Activated T-cell treated with anti-CD3 and anti-CD28 coated beads, Interleukin-2, amount 50 U/mL, for 1 hour (primary cell): Measurements from ENCODE around the gene PACRG.

ENCODE experiments used
- DNase-seq: peaks from one replicate; pipeline ENCODE4 v3.0.0-alpha.2; 2020

Gene PACRG

GRCh38 chr6:163324688-163325389, 597.1 kb downstream of the PACRG start:
- no peak for DNase-seq

- no peak for DNase-seq
Measured at GRCh38 chr6:163325390-163325784, 597.6 kb downstream of the PACRG start.

DNA sequence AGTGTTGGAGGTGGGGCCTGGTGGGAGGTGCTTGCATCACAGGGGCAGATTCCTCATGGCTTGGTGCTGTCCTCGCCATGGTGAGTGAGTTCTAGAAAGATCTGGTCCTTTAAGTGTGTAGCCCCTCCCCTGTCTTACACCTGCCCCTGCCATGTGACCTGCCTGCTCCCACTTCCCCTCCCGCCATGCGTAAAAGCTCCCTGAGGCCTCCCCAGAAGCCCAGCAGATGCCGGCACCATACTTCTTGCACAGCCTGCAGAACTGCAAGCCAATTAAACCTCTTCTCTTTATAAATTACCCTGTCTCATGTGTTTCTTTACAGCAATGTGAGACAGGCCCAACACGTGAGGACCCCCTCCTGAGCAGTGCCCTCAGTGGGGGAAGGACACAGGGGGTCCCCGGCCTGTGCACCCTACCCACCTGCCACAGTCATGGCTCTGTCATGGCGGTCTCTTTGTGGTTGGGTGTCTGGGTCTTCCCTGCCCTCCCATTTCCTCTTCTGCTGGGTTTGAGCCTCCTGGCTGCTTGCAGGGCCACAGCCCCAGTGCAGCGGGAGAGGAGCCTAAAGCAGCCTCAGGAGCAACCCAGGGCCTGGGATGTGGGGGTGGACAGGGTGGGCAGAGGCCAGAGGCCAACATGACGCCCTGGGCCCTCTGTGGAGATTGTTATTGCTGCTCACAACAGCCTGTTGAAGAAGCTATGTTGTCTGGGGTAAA, 599.5 kb downstream of the PACRG start:
- no peak for DNase-seq

DNA sequence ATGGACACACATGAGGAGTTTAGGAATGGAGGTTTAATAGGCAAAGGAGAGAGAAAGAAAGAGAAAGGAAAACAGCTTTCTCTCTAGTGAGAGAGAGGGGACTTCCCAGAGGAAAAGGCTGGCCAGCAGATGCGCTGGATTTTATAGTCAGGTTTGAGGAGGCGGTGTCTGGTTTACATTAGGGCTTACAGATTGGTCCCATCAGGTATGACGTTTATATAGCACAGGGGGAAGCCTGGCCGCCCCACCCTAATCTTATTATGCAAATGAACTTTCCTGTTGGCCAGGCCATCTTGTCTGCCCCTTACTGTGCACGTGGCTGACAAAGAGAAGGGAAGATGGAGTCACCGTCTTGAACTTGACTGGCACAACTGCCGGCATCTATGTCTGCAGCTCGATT, 600.1 kb downstream of the PACRG start:
- no peak for DNase-seq

DNA sequence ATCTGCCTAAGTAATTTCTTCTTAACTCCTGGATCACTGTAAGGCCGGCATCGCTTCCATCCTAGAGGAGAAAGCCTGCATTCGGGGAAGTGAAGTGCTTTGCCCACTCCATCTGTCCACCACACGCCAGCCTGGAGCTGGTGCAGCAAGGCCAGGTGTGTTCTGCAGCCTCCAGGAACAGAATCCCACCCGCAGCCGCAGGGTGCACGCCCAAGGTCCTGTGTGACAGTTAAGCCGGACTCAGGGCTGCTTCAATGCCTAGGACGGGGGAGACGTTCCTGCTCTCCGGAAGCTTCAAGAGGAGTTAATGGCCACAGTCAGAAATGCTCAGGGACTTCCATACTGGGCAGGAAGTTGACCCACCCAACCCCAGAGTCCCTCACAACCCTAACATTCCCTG, 600.6 kb downstream of the PACRG start:
- no peak for DNase-seq

GRCh38 chr6:163329991-163330390, 602.2 kb downstream of the PACRG start:
- DNase-seq = no peak

- no peak for DNase-seq
Measured at GRCh38 chr6:163331245-163331644, 603.5 kb downstream of the PACRG start.

- DNase-seq = no peak
Measured at GRCh38 chr6:163332575-163332974, 604.8 kb downstream of the PACRG start.

DNA sequence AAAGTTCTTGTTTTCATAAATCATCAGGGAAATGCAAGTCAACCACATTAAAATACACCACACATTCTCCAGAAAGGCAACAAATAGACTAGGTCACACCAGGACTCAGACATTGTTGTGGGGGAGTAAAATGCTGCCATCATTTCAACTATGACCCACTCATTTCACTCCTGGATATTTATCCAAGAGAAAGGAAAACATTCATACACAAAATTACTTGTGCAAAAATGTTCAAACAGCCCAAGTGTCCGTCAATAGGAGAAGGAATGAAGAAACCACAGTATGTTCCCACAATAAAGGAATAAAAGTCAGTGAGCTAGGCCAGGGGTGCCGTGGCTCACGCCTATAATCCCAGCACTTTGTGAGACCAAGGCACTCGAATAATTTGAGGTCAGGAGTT, 605.3 kb downstream of the PACRG start:
- DNase-seq = no peak

DNA sequence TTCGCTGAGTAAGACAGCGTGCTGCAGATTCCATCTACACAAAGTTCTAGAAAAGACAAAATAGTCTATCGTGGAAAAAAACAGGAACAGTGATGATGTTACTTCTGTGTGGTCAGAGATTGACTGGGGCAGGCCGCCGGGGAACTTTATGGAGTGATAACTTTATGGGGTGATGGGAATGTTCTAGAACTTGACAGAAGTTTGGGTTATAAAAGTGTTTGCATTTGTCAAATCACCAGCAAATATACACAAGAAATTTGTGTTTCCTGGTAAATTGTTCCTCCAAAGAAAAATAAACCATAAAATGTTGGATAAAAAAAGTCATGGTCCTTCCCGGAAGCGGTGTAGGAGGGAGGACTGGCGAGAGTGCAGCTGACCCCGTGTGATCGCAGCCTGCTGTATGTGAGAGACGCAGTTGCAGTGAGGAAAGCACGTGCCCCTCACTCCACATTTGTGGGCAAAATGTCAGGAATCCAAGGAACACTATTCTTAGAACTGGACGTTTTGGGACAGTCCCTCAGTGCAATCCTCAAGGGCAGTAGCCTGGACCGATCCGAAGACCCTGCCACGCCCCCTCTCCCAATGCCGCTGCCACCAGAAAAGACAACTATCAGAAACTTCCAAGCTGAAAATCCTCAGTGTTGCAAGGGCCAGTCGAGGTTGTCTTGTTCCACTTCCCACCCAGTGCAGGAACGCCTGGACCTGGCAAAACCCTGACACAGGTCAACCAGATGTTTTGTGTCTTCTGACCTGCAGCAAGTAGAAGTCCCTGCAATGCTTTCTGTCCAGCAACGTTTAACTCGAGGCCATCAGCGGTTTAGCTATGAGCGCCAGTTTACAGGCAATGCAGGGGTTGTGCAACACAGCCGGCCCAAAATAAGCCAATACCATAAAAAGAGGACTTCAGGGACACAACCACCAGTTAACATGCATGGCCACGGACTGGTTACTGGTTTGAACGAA, 606.2 kb downstream of the PACRG start:
- no peak for DNase-seq

- DNase-seq = no peak
Measured at GRCh38 chr6:163335056-163335455, 607.3 kb downstream of the PACRG start.

- DNase-seq = no peak
Measured at GRCh38 chr6:163335671-163336545, 608.1 kb downstream of the PACRG start.

GRCh38 chr6:163336961-163337360, 609.2 kb downstream of the PACRG start:
- DNase-seq = no peak

- DNase-seq = no peak
Measured at GRCh38 chr6:163337958-163338357, 610.2 kb downstream of the PACRG start.

DNA sequence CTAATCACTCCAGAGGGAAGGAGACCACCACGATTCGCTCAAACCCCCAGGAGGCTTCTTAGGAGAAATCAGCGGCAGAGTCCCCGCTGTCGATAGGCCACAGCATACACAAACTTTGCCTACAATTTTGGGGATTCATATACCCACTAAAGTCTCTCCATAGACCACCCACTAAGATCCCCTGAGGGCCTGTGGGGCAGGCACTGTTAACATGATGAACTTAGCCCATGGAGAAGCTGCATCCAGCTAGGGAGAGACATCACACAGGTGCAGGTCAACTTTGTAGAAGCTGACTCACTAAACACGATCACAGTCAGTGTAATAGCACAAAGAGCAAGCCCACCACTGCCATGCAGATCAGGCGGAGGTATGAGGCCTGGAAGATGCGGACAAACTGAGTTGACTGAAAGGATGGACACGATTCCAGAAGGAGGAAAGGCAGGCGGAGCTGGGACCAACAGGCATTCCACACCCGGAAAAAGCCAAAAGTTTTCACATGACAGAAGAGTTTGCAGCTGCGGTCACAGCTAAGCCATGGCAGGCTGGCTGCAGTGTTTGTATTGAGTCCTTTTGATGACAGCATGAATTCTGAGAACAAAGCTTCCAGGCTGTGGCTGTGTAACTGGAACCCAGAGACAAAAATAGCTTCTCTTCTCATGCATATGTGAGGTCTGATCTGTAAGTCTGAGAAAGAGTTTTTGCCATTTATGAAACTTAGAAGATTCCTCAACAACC, 611.1 kb downstream of the PACRG start:
- no peak for DNase-seq

DNA sequence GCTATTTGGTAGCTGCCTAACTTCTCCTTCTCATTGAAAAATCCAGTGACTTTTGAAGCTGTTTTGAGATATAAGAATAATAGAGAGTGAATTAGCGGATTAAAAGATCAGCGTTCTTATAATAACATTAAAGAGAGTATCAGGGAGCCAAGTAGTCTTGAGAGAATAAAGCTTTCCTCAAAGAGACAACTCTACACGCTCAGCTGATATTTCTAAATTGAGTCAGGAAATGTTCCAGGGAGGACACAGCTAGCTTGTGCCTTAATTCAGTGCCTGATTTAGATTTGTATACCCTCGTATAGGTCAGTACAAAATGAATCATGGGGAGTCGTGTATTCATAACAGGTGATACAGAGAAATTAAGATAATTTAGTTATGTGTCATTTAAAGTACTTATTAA, 611.7 kb downstream of the PACRG start:
- DNase-seq = no peak

- DNase-seq = no peak
Measured at GRCh38 chr6:163340201-163340887, 612.6 kb downstream of the PACRG start.

GRCh38 chr6:163341224-163342061, 613.7 kb downstream of the PACRG start:
- no peak for DNase-seq

GRCh38 chr6:163342571-163343539, 615.1 kb downstream of the PACRG start:
- DNase-seq = no peak
